ENCODE data around the gene GLI3.

Gene GLI3

GRCh38 chr7:42021631-42022030, 215.4 kb downstream of the GLI3 start:
- Histone ChIP-seq H3F3A (ENCODE audit: low read depth) (no peaks in the 10 kb centered on the region), H3K4me3 (ENCODE audit: low read length, poor library complexity, severe bottlenecking) (no peak overlapping the region), H3K9me3 (ENCODE audit: insufficient read depth, low read depth, low read length) (no peaks in the 10 kb centered on the region), H3K27me3 (ENCODE audit: insufficient read depth, low read length, poor library complexity, severe bottlenecking) (no peaks in the 10 kb centered on the region), H3K36me3 (ENCODE audit: insufficient read depth, low read length) (no peaks in the 10 kb centered on the region), H3K4me2 (ENCODE audit: low read depth, low read length, poor library complexity, severe bottlenecking) (no peak overlapping the region), H4K20me1 (ENCODE audit: insufficient read depth, low read length, poor library complexity, severe bottlenecking) (no peaks in the 10 kb centered on the region), H3K9me2 (replicated peaks; ENCODE audit: low read depth, low read length) (no peaks in the 10 kb centered on the region), H3K79me2 (ENCODE audit: insufficient read depth, low read length) (no peaks in the 10 kb centered on the region), H3K4me1 (ENCODE audit: insufficient read depth, low read length, poor library complexity, severe bottlenecking) (no peaks in the 10 kb centered on the region), H2AFZ (ENCODE audit: low read length) (no peak overlapping the region), H3K9ac (ENCODE audit: low read depth, low read length, poor library complexity, severe bottlenecking) (no peak overlapping the region)
- TF ChIP-seq, protein P1, sequence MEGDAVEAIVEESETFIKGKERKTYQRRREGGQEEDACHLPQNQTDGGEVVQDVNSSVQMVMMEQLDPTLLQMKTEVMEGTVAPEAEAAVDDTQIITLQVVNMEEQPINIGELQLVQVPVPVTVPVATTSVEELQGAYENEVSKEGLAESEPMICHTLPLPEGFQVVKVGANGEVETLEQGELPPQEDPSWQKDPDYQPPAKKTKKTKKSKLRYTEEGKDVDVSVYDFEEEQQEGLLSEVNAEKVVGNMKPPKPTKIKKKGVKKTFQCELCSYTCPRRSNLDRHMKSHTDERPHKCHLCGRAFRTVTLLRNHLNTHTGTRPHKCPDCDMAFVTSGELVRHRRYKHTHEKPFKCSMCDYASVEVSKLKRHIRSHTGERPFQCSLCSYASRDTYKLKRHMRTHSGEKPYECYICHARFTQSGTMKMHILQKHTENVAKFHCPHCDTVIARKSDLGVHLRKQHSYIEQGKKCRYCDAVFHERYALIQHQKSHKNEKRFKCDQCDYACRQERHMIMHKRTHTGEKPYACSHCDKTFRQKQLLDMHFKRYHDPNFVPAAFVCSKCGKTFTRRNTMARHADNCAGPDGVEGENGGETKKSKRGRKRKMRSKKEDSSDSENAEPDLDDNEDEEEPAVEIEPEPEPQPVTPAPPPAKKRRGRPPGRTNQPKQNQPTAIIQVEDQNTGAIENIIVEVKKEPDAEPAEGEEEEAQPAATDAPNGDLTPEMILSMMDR (conservative IDR thresholded peaks at IDR 0.05; ENCODE audit: low read length), result no peak
- no peak for TF ChIP-seq EZH2phosphoT487 (IDR thresholded peaks at IDR 0.05; ENCODE audit: borderline replicate concordance)

DNA sequence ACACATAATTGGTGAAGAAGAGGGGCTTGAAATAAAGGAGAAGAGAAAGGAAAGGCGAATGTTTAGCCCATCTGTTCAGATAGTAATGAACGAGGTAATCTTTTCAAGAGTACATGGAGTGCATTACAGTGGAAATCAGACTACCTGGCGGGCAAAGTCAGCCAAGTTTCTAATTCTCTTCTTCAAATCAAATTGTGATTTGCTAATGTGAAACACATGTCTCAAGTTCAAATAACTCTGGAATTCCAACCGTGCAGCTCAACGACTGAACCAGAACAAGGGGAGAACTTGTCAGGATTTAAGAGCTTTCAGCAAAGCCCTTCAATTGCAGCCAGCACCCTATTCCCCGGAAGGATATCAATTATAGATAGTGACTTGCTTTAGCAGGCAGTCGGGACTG, 216.9 kb downstream of the GLI3 start:
- Histone ChIP-seq H4K20me1 (ENCODE audit: insufficient read depth, low read length, poor library complexity, severe bottlenecking) (no peaks in the 10 kb centered on the region), H3F3A (ENCODE audit: low read depth) (no peaks in the 10 kb centered on the region), H3K4me3 (ENCODE audit: low read length, poor library complexity, severe bottlenecking) (no peak overlapping the region), H3K9me2 (replicated peaks; ENCODE audit: low read depth, low read length) (no peaks in the 10 kb centered on the region), H3K9ac (ENCODE audit: low read depth, low read length, poor library complexity, severe bottlenecking) (no peak overlapping the region), H3K27me3 (ENCODE audit: insufficient read depth, low read length, poor library complexity, severe bottlenecking) (no peaks in the 10 kb centered on the region), H3K4me1 (ENCODE audit: insufficient read depth, low read length, poor library complexity, severe bottlenecking) (no peaks in the 10 kb centered on the region), H3K36me3 (ENCODE audit: insufficient read depth, low read length) (no peaks in the 10 kb centered on the region), H3K4me2 (ENCODE audit: low read depth, low read length, poor library complexity, severe bottlenecking) (no peak overlapping the region), H2AFZ (ENCODE audit: low read length) (no peak overlapping the region), H3K79me2 (ENCODE audit: insufficient read depth, low read length) (no peaks in the 10 kb centered on the region), H3K9me3 (ENCODE audit: insufficient read depth, low read depth, low read length) (0 out of 2 replicates have a peak, but pooled peaks cover 2% of the 10 kb centered on the region)
- TF ChIP-seq, protein P1 (conservative IDR thresholded peaks at IDR 0.05; ENCODE audit: low read length), result no peak
- no peak for TF ChIP-seq EZH2phosphoT487 (IDR thresholded peaks at IDR 0.05; ENCODE audit: borderline replicate concordance)

- Histone ChIP-seq H3K27me3 (ENCODE audit: insufficient read depth, low read length, poor library complexity, severe bottlenecking) (no peaks in the 10 kb centered on the region), H4K20me1 (ENCODE audit: insufficient read depth, low read length, poor library complexity, severe bottlenecking) (no peaks in the 10 kb centered on the region)
Measured at GRCh38 chr7:42017349-42017986, 219.5 kb downstream of the GLI3 start.

More at GRCh38 chr7:42017349-42017986, 219.5 kb downstream of the GLI3 start:
- H3K4me2 ChIP-seq (ENCODE audit: low read depth, low read length, poor library complexity, severe bottlenecking), result no peak overlapping the region
- H2AFZ ChIP-seq (ENCODE audit: low read length), result no peak overlapping the region
- H3K9me2 ChIP-seq (replicated peaks; ENCODE audit: low read depth, low read length), result no peaks in the 10 kb centered on the region
- no peaks in the 10 kb centered on the region for H3K79me2 ChIP-seq (ENCODE audit: insufficient read depth, low read length)
- TF ChIP-seq EZH2phosphoT487 (IDR thresholded peaks at IDR 0.05; ENCODE audit: borderline replicate concordance), result no peak
- TF ChIP-seq, protein P1 (conservative IDR thresholded peaks at IDR 0.05; ENCODE audit: low read length), result no peak
- no peaks in the 10 kb centered on the region for H3K36me3 ChIP-seq (ENCODE audit: insufficient read depth, low read length)
- no peak overlapping the region for H3K4me3 ChIP-seq (ENCODE audit: low read length, poor library complexity, severe bottlenecking)
- H3F3A ChIP-seq (ENCODE audit: low read depth), result no peaks in the 10 kb centered on the region
- no peaks in the 10 kb centered on the region for H3K4me1 ChIP-seq (ENCODE audit: insufficient read depth, low read length, poor library complexity, severe bottlenecking)
- peaks cover 16% of the 10 kb centered on the region; the same call in 1 of the 2 replicates for H3K9me3 ChIP-seq (ENCODE audit: insufficient read depth, low read depth, low read length)
- no peak overlapping the region for H3K9ac ChIP-seq (ENCODE audit: low read depth, low read length, poor library complexity, severe bottlenecking)

All from Loucy (cell line).